HCT116 (cell line): ENCODE measurements around the gene HOOK1.

Experiments
- CTCF ChIP-seq, 3 experiments: fragments of 200-600 bp in 1 of 3; sonication (generic) in 1 of 3; IDR thresholded peaks in 2 of 3; conservative IDR thresholded peaks in 1 of 3; 2 replicates each; pipeline ENCODE4 v1.5.1; 2012 to 2017; ENCODE audit warnings: low read depth in 2 of 3, low read length in 2 of 3, antibody characterized with exemption in 1 of 3, borderline replicate concordance in 1 of 3, control low read depth in 1 of 3, mild to moderate bottlenecking in 1 of 3, mixed read lengths in 1 of 3, mixed run types in 1 of 3, moderate library complexity in 1 of 3; ENCODE audit not compliant: insufficient read depth in 1 of 3
- JUND ChIP-seq: IDR thresholded peaks from 2 replicates; pipeline ENCODE4 v1.6.1; 2012
- POLR2A ChIP-seq: IDR thresholded peaks from 2 replicates; pipeline ENCODE4 v1.7.0; 2011; ENCODE audit warnings: borderline replicate concordance; ENCODE audit not compliant: insufficient read depth, insufficient read length; ENCODE audit errors: extremely low read depth
- RAD21 ChIP-seq: IDR thresholded peaks from 2 replicates; pipeline ENCODE4 v1.6.1; 2012; ENCODE audit warnings: low read depth, mild to moderate bottlenecking
- REST ChIP-seq: IDR thresholded peaks from 2 replicates; pipeline ENCODE4 v1.6.1; 2012; ENCODE audit warnings: low read depth
- SP1 ChIP-seq: IDR thresholded peaks from 2 replicates; pipeline ENCODE4 v1.6.1; 2012; ENCODE audit warnings: low read depth
- TCF7L2 ChIP-seq: IDR thresholded peaks from 2 replicates; pipeline ENCODE4 v1.7.0; 2011; ENCODE audit warnings: borderline replicate concordance, inconsistent platforms; ENCODE audit not compliant: insufficient read depth, insufficient read length; ENCODE audit errors: extremely low read depth
- YY1 ChIP-seq: IDR thresholded peaks from 2 replicates; pipeline ENCODE4 v1.6.1; 2011; ENCODE audit warnings: low read length, low read depth, moderate library complexity, mild to moderate bottlenecking; ENCODE audit not compliant: insufficient replicate concordance; ENCODE audit errors: extremely low read depth
- ZNF274 ChIP-seq: fragments of 200-500 bp; sonication (Bioruptor generic); IDR thresholded peaks from 2 replicates; pipeline ENCODE4 v1.6.1; 2014; ENCODE audit warnings: mild to moderate bottlenecking, low read depth, low read length, inconsistent platforms

- TF ChIP-seq REST = no peak
- no peak for TF ChIP-seq JUND
- TF ChIP-seq CTCF (IDR thresholded peaks at IDR 0.05 in 2 of 3, conservative IDR thresholded peaks at IDR 0.05 in 1 of 3; ENCODE audit: borderline replicate concordance in 1 of 3, insufficient read depth in 1 of 3, low read depth in 2 of 3, low read length in 2 of 3) = no peak
- no peak for TF ChIP-seq ZNF274
- TF ChIP-seq TCF7L2 = no peak
- no peak for TF ChIP-seq SP1
- no peak for TF ChIP-seq POLR2A
- TF ChIP-seq YY1 = no peak
- no peak for TF ChIP-seq RAD21
Observed at GRCh38 chr1:59852117-59852516, 37.4 kb downstream of the HOOK1 start.
